Retinal pigment epithelial cell (primary cell): ENCODE results near the gene CRYBG3.
"Not testable (repeated sequence)": the region's sequence is repeated elsewhere in the genome, so short reads cannot be mapped to it uniquely, and the experiment has no call there.

ENCODE experiments used
- DNase-seq: peaks from one replicate; pipeline ENCODE4 v3.0.0-alpha.2; 2010; ENCODE audit warnings: low read depth
- H3K4me3 ChIP-seq: 2 replicates; pipeline ENCODE4 v1.5.1; 2011; ENCODE audit warnings: mild to moderate bottlenecking, low read length, control low read depth, moderate library complexity
- TF ChIP-seq, protein P1 (sequence below): conservative IDR thresholded peaks from 2 replicates; pipeline ENCODE4 v1.5.1; 2011; ENCODE audit warnings: low read depth, low read length, control low read depth, inconsistent platforms

The CRYBG3 gene

DNA sequence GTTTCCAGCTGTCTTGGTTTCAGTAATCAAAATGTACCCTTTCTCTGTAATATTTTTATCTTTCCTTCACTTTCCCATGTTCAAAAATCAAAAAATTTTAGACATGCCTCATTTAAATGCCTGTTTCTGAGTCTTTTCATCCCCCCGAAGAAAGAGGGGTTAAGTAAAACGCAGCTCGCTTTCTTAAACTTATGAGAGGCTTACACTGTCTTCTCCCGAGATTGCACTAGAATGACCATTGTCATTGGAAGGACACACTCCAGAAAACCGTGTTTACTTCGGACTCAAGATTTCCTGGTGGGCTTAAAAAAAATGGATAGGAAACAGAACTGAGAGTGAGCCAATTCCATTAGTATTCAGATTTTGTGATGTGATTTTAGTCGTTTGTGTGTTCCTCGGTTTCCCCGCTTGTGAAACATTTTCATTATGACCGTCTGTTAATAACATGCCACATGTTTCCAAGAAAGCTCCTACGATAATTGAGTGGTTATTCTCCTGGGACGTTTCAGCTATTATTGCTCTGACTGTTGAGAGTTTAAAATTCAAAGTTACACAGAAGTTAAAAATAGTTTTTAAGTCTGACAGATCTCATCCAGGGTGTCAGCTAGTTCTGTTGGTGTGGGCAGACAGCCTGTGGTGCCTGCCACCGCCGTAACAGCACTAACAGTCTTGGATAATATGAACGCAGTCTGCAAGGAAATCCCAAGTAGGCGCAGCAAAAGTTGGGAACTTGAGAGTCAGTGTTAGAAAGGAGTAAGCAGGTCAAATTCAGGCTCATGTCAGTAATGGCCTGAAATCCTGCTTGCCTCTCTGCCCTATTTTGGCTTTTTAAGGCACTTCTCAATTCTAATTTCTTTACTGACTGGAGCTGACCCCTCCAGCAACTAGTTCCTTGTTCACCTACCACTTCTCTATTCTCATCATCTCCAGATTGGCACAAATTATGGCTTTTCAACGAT, 1.5 kb downstream of the CRYBG3 start:
- no peak for DNase-seq
- TF ChIP-seq, protein P1, sequence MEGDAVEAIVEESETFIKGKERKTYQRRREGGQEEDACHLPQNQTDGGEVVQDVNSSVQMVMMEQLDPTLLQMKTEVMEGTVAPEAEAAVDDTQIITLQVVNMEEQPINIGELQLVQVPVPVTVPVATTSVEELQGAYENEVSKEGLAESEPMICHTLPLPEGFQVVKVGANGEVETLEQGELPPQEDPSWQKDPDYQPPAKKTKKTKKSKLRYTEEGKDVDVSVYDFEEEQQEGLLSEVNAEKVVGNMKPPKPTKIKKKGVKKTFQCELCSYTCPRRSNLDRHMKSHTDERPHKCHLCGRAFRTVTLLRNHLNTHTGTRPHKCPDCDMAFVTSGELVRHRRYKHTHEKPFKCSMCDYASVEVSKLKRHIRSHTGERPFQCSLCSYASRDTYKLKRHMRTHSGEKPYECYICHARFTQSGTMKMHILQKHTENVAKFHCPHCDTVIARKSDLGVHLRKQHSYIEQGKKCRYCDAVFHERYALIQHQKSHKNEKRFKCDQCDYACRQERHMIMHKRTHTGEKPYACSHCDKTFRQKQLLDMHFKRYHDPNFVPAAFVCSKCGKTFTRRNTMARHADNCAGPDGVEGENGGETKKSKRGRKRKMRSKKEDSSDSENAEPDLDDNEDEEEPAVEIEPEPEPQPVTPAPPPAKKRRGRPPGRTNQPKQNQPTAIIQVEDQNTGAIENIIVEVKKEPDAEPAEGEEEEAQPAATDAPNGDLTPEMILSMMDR, result no peak
- peak overlapping the region; percentile 79 for H3K4me3 ChIP-seq

- no peak overlapping the region for H3K4me3 ChIP-seq
- TF ChIP-seq, protein P1, result no peak
- DNase-seq, result no peak
Measured at GRCh38 chr3:97825101-97825500, 3.3 kb downstream of the CRYBG3 start.

- DNase-seq, result no peak
- no peak overlapping the region for H3K4me3 ChIP-seq
- TF ChIP-seq, protein P1, result no peak
Measured at GRCh38 chr3:97827741-97828471, 6.1 kb downstream of the CRYBG3 start.

- H3K4me3 ChIP-seq, result no peak overlapping the region
- no peak for DNase-seq
- TF ChIP-seq, protein P1, result no peak
Measured at GRCh38 chr3:97829198-97829597, 7.4 kb downstream of the CRYBG3 start.

DNA sequence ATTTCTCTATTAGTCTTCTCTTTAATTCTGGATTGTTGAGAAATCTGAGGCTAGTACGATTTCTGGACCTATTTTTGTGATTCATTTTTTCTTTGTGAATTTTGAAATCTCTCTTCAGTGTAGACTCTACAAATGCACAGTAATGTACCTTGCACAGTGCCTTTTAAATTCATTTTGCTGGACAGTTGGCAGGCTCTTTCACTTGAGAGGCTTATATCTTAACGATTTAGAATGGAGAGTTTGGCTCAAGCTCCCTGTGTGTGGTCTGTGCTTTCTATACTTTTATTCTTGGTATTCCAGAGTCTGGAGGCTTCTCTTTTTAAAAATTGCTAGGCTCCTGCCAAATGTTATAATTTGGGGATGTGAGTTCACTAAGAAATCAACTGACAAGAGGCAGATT, 8.8 kb downstream of the CRYBG3 start:
- no peak overlapping the region for H3K4me3 ChIP-seq
- DNase-seq, result no peak
- TF ChIP-seq, protein P1, result no peak

GRCh38 chr3:97831140-97831539, 9.3 kb downstream of the CRYBG3 start:
- H3K4me3 ChIP-seq, result no peak overlapping the region
- DNase-seq, result no peak
- TF ChIP-seq, protein P1, result no peak

DNA sequence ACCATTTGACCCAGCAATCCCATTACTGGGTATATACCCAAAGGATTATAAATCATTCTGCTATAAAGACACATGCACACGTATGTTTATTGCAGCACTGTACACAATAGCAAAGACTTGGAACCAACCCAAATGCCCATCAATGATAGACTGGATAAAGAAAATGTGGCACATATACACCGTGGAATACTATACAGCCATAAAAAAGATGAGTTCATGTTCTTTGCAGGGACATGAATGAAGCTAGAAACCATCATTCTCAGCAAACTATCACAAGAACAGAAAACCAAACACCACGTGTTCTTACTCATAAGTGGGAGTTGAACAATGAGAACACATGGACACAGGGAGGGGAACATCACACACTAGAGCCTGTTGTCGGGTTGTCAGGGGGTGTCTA, 11.4 kb downstream of the CRYBG3 start:
- not testable (repeated sequence) for DNase-seq, H3K4me3 ChIP-seq
